ENCODE results near the gene KRTAP10-7.
"Not testable (repeated sequence)": the region's sequence is repeated elsewhere in the genome, so short reads cannot be mapped to it uniquely, and the experiment has no call there.

Gene KRTAP10-7

DNA sequence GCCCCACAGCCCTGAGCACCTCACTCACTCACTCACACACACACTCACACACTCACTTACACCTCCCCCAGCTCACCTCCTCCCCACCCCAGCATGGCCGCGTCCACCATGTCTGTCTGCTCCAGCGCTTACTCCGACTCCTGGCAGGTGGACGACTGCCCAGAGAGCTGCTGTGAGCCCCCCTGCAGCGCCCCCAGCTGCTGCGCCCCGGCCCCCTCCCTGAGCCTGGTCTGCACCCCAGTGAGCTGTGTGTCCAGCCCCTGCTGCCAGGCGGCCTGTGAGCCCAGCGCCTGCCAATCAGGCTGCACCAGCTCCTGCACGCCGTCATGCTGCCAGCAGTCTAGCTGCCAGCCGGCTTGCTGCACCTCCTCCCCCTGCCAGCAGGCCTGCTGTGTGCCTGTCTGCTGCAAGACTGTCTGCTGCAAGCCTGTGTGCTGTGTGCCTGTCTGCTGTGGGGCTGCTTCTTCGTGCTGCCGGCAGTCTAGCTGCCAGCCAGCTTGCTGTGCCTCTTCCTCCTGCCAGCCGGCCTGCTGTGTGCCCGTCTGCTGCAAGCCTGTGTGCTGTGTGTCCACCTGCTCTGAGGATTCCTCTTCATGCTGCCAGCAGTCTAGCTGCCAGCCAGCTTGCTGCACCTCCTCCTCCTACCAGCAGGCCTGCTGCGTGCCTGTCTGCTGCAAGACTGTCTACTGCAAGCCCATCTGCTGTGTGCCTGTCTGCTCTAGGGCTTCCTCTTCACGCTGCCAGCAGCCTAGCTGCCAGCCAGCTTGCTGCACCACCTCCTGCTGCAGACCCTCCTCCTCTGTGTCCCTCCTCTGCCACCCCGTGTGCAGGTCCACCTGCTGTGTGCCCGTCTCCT, 46.2 kb downstream of the KRTAP10-7 start, which contains the start of gene KRTAP10-11:
KRTAP10-11 (plus strand) TSS at position 49 of the 856 bp plus-strand sequence; CDS start at position 94, 45 bp downstream.
- H3K4me3 ChIP-seq (ENCODE audit: low read length); H3K4me1 ChIP-seq (ENCODE audit: control insufficient read depth, insufficient read depth, low read length); H3K9me3 ChIP-seq (replicated peaks; ENCODE audit: low read length); H3K4me2 ChIP-seq (ENCODE audit: low read length); H3K9ac ChIP-seq (ENCODE audit: low read depth, low read length); H3K36me3 ChIP-seq (ENCODE audit: insufficient read depth, low read length): not testable (repeated sequence)
- peaks cover 20% of the 10 kb centered on the region for H3K27me3 ChIP-seq (ENCODE audit: control insufficient read depth, insufficient read depth, low read length)

DNA sequence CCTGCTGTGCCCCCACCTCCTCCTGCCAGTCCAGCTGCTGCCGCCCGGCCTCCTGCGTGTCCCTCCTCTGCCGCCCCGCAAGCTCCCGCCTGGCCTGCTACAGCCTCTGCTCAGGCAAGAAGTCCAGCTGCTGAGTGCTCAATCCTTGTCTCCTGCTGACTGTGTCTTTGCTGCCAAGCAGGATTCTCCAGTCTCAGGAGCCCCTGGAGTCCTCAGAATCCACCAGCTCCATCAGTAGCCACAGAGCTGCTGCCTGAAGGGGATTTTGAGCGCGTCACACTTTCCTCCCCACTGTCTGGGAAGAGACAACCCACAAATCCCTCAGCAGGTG, 46.8 kb downstream of the KRTAP10-7 start:
- no peaks in the 10 kb centered on the region for H3K9me3 ChIP-seq (replicated peaks; ENCODE audit: low read length)

DNA sequence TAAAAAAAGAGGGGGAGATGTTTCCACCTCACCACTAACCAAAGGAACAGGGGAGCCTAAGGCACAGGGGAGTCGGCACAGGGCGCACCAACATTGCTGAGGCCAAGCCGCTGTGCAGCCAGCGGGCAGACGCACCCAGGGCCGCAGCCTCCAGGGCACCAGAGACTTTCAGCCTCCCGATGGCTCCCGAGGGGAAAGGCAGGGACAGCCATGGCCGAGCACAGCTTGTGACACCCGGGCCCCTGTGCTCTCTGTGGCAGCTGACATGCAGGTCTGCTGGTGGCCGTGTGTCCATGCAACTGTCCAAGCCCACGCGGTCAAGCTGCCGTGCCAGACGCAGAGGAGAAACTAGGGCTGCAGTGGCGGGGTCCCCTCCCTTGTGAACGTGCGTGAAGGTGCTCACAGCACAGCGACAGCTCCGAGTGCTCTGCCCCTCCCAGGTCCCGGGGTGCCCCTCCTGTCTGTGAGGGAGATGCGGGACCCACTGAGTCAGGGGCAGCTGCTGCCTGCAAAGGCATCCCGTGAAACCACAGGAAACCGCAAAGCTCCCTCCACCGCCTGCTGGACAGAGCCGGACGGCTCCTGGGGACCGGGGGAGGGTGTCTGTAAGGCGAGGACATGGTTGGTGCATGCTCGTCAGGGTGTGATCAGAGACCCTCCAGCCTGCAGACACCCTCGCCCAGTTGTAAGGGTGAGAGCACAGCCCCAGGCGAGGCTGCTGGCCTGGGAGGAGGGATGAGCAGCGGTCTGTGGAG, 48.3 kb downstream of the KRTAP10-7 start:
- Histone ChIP-seq H3K9me3 (replicated peaks; ENCODE audit: low read length) (no peaks in the 10 kb centered on the region), H3K4me1 (ENCODE audit: control insufficient read depth, insufficient read depth, low read length) (no peaks in the 10 kb centered on the region), H3K27me3 (ENCODE audit: control insufficient read depth, insufficient read depth, low read length) (peaks cover 23% of the 10 kb centered on the region), H3K4me3 (ENCODE audit: low read length) (no peak overlapping the region), H3K4me2 (ENCODE audit: low read length) (no peak overlapping the region), H3K9ac (ENCODE audit: low read depth, low read length) (no peak overlapping the region), H3K36me3 (ENCODE audit: insufficient read depth, low read length) (no peaks in the 10 kb centered on the region)

More for the DNA sequence above, 46.8 kb downstream of the KRTAP10-7 start:
- H3K9ac ChIP-seq (ENCODE audit: low read depth, low read length) = no peak overlapping the region
- H3K4me3 ChIP-seq (ENCODE audit: low read length) = no peak overlapping the region
- no peaks in the 10 kb centered on the region for H3K36me3 ChIP-seq (ENCODE audit: insufficient read depth, low read length)
- no peak overlapping the region for H3K4me2 ChIP-seq (ENCODE audit: low read length)
- no peaks in the 10 kb centered on the region for H3K4me1 ChIP-seq (ENCODE audit: control insufficient read depth, insufficient read depth, low read length)
- peaks cover 20% of the 10 kb centered on the region for H3K27me3 ChIP-seq (ENCODE audit: control insufficient read depth, insufficient read depth, low read length)

DNA sequence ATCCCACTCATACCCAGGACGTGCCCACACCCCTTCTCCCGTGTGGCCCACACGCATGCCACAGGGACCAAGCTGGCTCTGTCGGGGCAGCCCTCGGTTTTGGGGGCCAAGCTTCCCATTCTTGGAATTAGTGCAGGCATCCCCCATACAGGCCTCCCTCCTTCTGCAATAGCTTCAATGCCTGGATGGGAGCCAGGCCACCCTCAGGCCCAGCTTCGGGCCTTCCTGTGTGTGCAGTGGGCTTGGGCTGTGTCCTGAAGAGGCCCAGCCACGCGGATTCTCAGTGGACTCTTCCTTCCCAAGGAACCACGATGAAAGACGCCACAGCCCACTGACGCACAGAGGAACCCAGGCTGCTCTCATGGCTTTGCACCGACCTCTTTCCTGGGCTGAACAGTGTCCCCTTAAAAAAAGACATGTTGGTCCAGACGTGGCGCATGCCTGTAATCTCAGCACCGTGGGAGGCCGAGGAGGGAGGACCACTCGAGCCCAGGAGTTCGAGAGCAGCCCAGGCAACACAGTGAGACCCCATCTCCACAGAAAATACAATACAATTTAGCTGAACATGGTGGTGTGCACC, 49.2 kb downstream of the KRTAP10-7 start:
- Histone ChIP-seq H3K9ac (ENCODE audit: low read depth, low read length) (no peak overlapping the region), H3K4me3 (ENCODE audit: low read length) (no peak overlapping the region), H3K27me3 (ENCODE audit: control insufficient read depth, insufficient read depth, low read length) (peaks cover 29% of the 10 kb centered on the region), H3K36me3 (ENCODE audit: insufficient read depth, low read length) (no peaks in the 10 kb centered on the region), H3K4me1 (ENCODE audit: control insufficient read depth, insufficient read depth, low read length) (no peaks in the 10 kb centered on the region), H3K9me3 (replicated peaks; ENCODE audit: low read length) (no peaks in the 10 kb centered on the region), H3K4me2 (ENCODE audit: low read length) (no peak overlapping the region)

DNA sequence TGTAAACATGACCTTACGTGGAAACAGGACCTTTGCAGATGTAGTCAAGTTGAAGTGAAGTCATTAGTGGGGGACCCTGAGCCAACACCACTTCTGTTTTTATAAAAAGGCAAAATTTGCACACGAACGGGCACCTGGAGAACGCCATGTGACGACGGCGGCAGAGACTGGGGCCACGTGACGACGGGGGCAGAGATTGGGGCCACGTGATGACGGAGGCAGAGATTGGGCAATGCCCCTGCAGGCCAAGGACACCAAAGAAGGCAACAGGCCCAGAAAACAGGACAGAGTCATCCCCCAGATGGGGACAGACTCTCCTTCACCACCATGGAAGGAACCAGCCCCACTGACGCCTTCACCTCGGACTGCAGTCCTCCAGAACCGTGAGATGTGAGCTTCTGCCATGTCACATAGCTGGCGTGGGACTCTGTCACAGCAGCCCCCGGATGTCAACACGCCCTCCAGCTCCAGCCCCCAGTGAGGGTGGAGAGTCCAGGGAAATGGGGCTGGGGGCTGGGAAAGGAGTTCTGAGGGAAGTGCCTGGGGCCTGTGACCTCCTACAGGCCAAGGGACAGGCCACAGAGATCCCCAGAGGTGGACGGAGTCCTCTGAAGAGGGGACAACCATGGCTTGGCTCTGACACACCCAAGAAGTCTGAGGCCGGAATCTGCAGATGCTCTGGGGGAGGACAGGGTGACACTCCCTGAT, 50.0 kb downstream of the KRTAP10-7 start:
- Histone ChIP-seq H3K4me3 (ENCODE audit: low read length) (no peak overlapping the region), H3K4me1 (ENCODE audit: control insufficient read depth, insufficient read depth, low read length) (no peaks in the 10 kb centered on the region), H3K36me3 (ENCODE audit: insufficient read depth, low read length) (no peaks in the 10 kb centered on the region), H3K9ac (ENCODE audit: low read depth, low read length) (no peak overlapping the region), H3K27me3 (ENCODE audit: control insufficient read depth, insufficient read depth, low read length) (peaks cover 29% of the 10 kb centered on the region), H3K9me3 (replicated peaks; ENCODE audit: low read length) (no peaks in the 10 kb centered on the region), H3K4me2 (ENCODE audit: low read length) (no peak overlapping the region)

DNA sequence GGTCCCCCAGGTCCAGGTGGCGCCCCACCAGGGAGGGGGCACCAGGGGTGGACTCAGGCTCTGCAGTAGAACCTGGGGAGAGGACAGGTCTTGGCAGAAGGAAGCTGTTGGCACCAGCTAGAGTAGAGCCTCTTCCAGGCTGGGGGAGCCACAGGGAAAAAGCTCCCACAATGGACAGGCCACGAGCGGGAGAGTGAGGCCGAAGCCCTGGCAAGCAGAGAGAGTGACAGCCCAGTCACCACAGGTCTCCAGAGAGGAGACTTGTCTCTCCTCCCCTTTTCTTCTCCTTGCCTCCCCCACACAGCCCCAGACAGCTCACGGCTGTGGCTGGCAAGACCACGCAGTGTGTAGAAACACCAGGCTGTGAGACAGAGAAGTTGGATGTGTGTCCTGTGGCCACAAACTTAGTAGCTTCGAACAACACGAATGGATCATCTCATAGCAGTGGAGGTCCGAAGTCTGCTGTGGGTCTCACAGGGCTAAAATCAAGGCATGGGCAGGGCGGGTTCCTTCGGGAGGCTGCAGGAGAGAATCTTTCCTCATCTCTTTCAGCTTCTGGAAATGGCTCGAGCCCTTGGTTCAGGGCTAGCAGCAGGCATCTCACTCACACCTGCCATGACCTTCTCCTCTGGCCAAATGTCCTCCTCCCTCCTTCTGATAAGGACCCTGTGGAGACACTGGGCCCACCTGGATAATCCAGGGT, 50.7 kb downstream of the KRTAP10-7 start:
- H3K9ac ChIP-seq (ENCODE audit: low read depth, low read length) = no peak overlapping the region
- H3K36me3 ChIP-seq (ENCODE audit: insufficient read depth, low read length) = no peaks in the 10 kb centered on the region
- H3K4me2 ChIP-seq (ENCODE audit: low read length) = no peak overlapping the region
- H3K4me3 ChIP-seq (ENCODE audit: low read length) = no peak overlapping the region
- no peaks in the 10 kb centered on the region for H3K4me1 ChIP-seq (ENCODE audit: control insufficient read depth, insufficient read depth, low read length)
- H3K9me3 ChIP-seq (replicated peaks; ENCODE audit: low read length) = no peaks in the 10 kb centered on the region
- peaks cover 29% of the 10 kb centered on the region for H3K27me3 ChIP-seq (ENCODE audit: control insufficient read depth, insufficient read depth, low read length)
